ENCODE measurements around the gene RNF111.

RNF111 gene

DNA sequence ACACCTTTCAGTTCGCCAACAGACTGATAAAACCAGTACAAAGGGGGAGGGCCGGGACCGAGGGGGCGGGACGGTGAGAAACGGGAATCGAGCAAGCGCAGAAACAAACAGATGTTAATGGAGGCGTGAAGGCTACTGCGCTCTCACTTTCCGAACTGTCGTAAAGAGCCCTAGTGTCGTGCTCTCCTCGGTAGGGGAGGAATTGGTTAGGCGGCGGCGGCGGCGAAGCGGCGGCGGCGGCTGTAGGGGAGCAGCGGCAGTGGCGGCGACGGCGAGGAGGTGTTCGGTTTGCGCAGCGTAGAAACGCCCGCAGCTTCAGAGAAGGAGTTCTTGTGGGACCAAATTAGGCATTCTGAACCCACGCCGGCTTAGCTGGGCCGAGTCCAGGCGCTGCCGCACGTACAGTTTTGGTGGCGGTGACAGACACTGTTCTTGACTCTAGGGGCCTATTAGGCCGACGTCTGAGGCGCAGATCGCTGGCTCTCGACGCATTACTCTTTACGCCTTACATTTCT, at the start of gene RNF111:
RNF111 (plus strand) TSS at position 173 of the 515 bp plus-strand sequence. CDS start 43,160 bp downstream, outside the sequence.
- H3K9me3 Mint-ChIP-seq, result no peaks in the 10 kb centered on the region
- H3K4me1 Mint-ChIP-seq (ENCODE audit: low read depth), result peaks cover 29% of the 10 kb centered on the region

GRCh38 chr15:58947179-58947578, 40.3 kb upstream of the RNF111 start:
- Mint-ChIP-seq H3K36me3 (ENCODE audit: low read depth) (no peaks in the 10 kb centered on the region), H3K4me1 (ENCODE audit: low read depth) (no peaks in the 10 kb centered on the region), H3K27ac (no peak overlapping the region)

More for the DNA sequence above, at the start of gene RNF111:
- Mint-ChIP-seq H3K4me3 (peak within 1 kb of the TSS; percentile 95), H3K27ac (peak within 1 kb of the TSS; percentile 86), H3K36me3 (ENCODE audit: low read depth) (peaks cover 18% of the 10 kb centered on the region), H3K27me3 (ENCODE audit: low read depth) (peaks cover 9% of the 10 kb centered on the region)
- DNase-seq (ENCODE audit: low spot score), result peak; percentile 86

GRCh38 chr15:58951388-58952007, 36.0 kb upstream of the RNF111 start:
- peaks cover 10% of the 10 kb centered on the region for H3K4me1 Mint-ChIP-seq (ENCODE audit: low read depth)
- no peaks in the 10 kb centered on the region for H3K36me3 Mint-ChIP-seq (ENCODE audit: low read depth)
- no peak overlapping the region for H3K27ac Mint-ChIP-seq
- H3K27me3 Mint-ChIP-seq (ENCODE audit: low read depth), result peaks cover 5% of the 10 kb centered on the region
- DNase-seq (ENCODE audit: low spot score), result no peak
- H3K4me3 Mint-ChIP-seq, result no peak overlapping the region
- H3K9me3 Mint-ChIP-seq, result no peaks in the 10 kb centered on the region

More at GRCh38 chr15:58947179-58947578, 40.3 kb upstream of the RNF111 start:
- H3K27me3 Mint-ChIP-seq (ENCODE audit: low read depth), result peaks cover 5% of the 10 kb centered on the region
- no peaks in the 10 kb centered on the region for H3K9me3 Mint-ChIP-seq
- no peak for DNase-seq (ENCODE audit: low spot score)
- no peak overlapping the region for H3K4me3 Mint-ChIP-seq

DNA sequence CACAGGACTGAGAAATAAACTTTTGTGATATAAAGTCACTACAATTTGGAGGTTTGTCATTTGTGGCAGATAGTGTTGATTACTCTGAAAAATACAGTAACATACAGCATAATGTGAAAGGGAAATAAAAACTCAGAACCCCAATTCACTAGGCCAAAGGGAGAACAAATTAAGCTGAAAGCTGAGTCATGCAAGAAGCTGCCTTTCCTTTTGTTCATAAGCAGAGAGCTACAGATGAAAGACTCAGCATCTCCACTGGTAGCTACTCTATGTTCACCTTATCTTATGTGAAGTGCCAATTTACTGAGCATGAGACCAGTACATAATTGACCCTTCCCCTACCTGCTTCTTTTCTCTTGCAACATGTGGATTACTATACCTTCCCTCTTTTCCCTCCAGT, 34.7 kb upstream of the RNF111 start:
- Mint-ChIP-seq H3K4me1 (ENCODE audit: low read depth) (peaks cover 11% of the 10 kb centered on the region), H3K36me3 (ENCODE audit: low read depth) (no peaks in the 10 kb centered on the region), H3K27me3 (ENCODE audit: low read depth) (peaks cover 5% of the 10 kb centered on the region), H3K4me3 (peak overlapping the region; percentile 33), H3K9me3 (no peaks in the 10 kb centered on the region), H3K27ac (peak overlapping the region; percentile 19)
- DNase-seq (ENCODE audit: low spot score), result no peak

DNA sequence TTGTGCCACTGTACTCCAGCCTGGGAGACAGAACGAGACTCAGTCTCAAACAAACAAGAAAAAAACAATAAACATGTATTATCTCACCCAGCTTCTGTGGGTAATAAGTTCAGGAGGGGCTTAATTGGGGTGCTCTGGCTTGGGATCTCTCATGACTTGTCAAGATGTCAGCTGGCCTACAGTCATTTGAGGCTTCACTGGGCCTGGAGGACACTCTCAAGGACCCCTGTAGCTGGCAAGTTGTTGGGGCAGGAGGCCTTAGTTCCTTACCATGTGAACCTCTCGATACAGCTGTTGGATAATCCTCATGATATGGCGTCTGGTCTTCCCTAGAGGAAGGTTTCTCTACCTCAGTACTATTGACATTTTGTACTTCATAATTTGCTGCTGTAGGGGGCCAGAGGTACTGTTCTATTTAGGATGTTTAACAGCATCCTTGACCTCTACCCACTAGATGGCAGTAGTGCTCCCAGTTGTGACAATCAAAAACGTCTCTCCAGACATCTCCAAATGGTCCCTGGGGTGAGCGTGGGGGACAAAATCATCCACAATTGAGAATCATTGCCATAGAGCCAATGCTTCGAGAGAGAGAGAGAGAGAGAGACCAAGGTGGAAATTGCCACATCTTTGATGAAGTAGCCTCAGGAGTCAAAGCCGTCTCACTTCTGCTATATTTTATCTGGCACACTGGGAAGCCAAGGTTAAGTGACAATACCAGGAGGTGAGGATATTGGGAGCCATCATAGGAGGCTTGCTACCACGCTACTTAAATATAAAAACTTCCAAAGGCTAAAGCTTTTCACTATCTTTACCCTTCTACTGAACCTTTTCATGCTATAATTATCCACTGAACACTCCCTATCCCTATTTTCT, 30.1 kb upstream of the RNF111 start:
- Mint-ChIP-seq H3K27ac (no peak overlapping the region), H3K4me1 (ENCODE audit: low read depth) (peaks cover 11% of the 10 kb centered on the region), H3K36me3 (ENCODE audit: low read depth) (no peaks in the 10 kb centered on the region)

DNA sequence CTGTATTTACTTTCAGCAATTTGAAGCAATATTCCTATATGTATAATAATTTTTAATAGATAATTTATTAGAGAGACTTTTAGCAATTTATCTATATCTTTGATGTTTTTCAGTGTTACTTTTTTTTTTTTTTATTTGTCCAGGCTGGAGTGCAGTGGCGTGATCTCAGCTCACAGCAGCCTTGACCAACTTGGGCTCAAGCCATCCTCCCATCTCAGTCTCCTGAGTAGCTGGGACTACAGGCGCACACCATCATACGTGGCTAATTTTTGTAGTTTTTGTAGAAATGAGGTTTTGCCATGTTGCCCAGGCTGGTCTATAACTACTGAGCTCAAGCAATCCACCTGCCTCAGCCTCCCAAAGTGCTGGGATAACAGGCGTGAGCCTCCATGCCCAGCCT, 28.7 kb upstream of the RNF111 start:
- no peaks in the 10 kb centered on the region for H3K9me3 Mint-ChIP-seq
- no peak overlapping the region for H3K4me3 Mint-ChIP-seq
- H3K27me3 Mint-ChIP-seq (ENCODE audit: low read depth), result peaks cover 2% of the 10 kb centered on the region
- no peak for DNase-seq (ENCODE audit: low spot score)
- no peaks in the 10 kb centered on the region for H3K36me3 Mint-ChIP-seq (ENCODE audit: low read depth)
- no peak overlapping the region for H3K27ac Mint-ChIP-seq
- peaks cover 2% of the 10 kb centered on the region for H3K4me1 Mint-ChIP-seq (ENCODE audit: low read depth)

More for the DNA sequence above, 30.1 kb upstream of the RNF111 start:
- H3K27me3 Mint-ChIP-seq (ENCODE audit: low read depth), result peaks cover 2% of the 10 kb centered on the region
- H3K4me3 Mint-ChIP-seq, result no peak overlapping the region
- DNase-seq (ENCODE audit: low spot score), result peak; percentile 35
- H3K9me3 Mint-ChIP-seq, result no peaks in the 10 kb centered on the region

DNA sequence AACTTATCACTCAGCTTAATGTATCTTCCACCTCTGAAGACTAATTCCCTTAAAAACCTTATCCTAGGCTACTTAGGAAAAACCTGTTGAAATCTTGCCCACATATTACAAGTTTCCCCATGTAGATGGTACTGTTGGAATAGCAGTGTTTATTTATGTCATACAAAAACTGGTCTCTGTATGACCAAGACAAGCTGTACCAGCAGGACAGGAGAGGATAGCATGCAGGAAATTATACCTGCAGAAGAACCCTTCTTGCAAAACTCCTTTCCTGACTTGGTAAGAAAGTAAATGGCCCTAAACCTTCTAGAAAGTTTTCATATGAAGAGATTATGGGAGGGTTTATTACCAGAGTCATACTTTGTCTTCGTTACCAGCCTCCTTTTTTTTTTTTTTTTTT, 25.3 kb upstream of the RNF111 start:
- H3K27me3 Mint-ChIP-seq (ENCODE audit: low read depth), result peaks cover 6% of the 10 kb centered on the region
- H3K36me3 Mint-ChIP-seq (ENCODE audit: low read depth), result no peaks in the 10 kb centered on the region
- peaks cover 2% of the 10 kb centered on the region for H3K4me1 Mint-ChIP-seq (ENCODE audit: low read depth)
- H3K27ac Mint-ChIP-seq, result no peak overlapping the region
- DNase-seq (ENCODE audit: low spot score), result no peak
- H3K9me3 Mint-ChIP-seq, result no peaks in the 10 kb centered on the region
- H3K4me3 Mint-ChIP-seq, result no peak overlapping the region

DNA sequence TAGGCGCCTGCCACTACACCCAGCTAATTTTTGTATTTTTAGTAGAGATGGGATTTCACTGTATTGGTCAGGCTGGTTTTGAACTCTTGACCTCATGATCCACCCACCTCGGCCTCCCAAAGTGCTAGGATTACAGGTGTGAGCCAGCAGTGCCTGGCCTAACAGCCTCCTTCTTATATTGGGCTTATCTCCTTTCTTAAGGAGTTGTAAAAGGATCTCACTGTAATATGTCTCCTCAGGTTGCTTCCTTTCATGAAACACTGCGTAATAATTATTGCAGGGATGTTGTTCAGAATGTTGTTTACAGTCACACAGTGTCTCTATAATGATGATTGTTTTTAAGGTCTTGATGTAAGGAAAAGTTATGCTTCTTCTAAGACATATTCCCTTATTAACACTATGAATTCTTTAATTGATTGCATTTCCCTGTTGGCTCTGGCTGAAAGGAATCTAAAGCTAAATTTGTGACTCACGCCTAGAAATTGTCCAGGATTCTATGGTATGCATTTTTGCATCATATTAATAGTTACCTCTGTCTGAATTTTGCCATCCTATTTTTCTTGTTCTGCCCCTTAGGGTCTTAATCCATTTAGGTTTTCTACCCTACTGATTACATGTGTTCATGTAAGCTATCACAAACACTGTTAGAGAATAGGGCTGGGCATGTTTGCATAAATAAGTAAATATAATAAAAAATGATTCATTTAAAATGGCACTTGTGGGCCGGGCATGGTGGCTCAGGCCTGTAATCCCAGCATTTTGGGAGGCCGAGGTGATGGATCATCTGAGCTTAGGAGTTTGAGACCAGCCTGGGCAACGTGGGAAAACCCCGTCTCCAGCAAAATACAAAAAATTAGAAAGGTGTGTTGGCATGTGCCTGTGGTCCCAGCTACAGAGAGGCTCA, 24.5 kb upstream of the RNF111 start:
- Mint-ChIP-seq H3K36me3 (ENCODE audit: low read depth) (no peaks in the 10 kb centered on the region), H3K27ac (no peak overlapping the region), H3K9me3 (no peaks in the 10 kb centered on the region), H3K4me3 (no peak overlapping the region), H3K27me3 (ENCODE audit: low read depth) (peaks cover 6% of the 10 kb centered on the region), H3K4me1 (ENCODE audit: low read depth) (no peaks in the 10 kb centered on the region)
- no peak for DNase-seq (ENCODE audit: low spot score)

- H3K27ac Mint-ChIP-seq, result no peak overlapping the region
- H3K9me3 Mint-ChIP-seq, result no peaks in the 10 kb centered on the region
- DNase-seq (ENCODE audit: low spot score), result no peak
- H3K4me1 Mint-ChIP-seq (ENCODE audit: low read depth), result no peaks in the 10 kb centered on the region
- no peaks in the 10 kb centered on the region for H3K36me3 Mint-ChIP-seq (ENCODE audit: low read depth)
- H3K4me3 Mint-ChIP-seq, result no peak overlapping the region
- H3K27me3 Mint-ChIP-seq (ENCODE audit: low read depth), result peaks cover 4% of the 10 kb centered on the region
Measured at GRCh38 chr15:58966698-58967097, 20.8 kb upstream of the RNF111 start.

DNA sequence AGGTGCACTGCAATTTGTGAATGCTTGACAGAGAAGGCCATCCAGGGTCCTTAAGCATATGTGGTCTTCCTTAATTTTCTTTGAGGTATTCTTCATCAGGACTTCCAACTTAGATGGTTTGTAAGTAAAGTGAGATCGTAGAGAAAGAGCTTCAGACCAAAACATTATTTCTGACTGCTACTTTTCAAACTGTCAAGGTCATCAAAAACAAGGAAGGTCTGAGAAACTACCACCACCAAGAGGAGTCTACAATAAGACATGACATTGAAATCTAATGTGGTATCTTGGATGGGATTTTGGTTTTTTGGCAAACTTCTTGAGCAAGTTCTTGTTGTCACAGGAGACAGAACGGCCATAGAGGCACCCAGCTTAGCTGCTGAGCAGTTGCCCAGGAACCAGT, 20.0 kb upstream of the RNF111 start:
- no peak overlapping the region for H3K27ac Mint-ChIP-seq
- H3K4me3 Mint-ChIP-seq, result no peak overlapping the region
- no peaks in the 10 kb centered on the region for H3K9me3 Mint-ChIP-seq
- H3K36me3 Mint-ChIP-seq (ENCODE audit: low read depth), result no peaks in the 10 kb centered on the region
- DNase-seq (ENCODE audit: low spot score), result no peak
- peaks cover 6% of the 10 kb centered on the region for H3K27me3 Mint-ChIP-seq (ENCODE audit: low read depth)
- H3K4me1 Mint-ChIP-seq (ENCODE audit: low read depth), result no peaks in the 10 kb centered on the region

- Mint-ChIP-seq H3K4me1 (ENCODE audit: low read depth) (peaks cover 42% of the 10 kb centered on the region), H3K27ac (no peak overlapping the region), H3K9me3 (no peaks in the 10 kb centered on the region), H3K27me3 (ENCODE audit: low read depth) (peaks cover 11% of the 10 kb centered on the region), H3K36me3 (ENCODE audit: low read depth) (no peaks in the 10 kb centered on the region), H3K4me3 (no peak overlapping the region)
- DNase-seq (ENCODE audit: low spot score), result no peak
Measured at GRCh38 chr15:58977887-58978286, 9.6 kb upstream of the RNF111 start.

GRCh38 chr15:58980351-58980939, 7.0 kb upstream of the RNF111 start:
- no peak for DNase-seq (ENCODE audit: low spot score)
- peaks cover 9% of the 10 kb centered on the region for H3K27me3 Mint-ChIP-seq (ENCODE audit: low read depth)
- H3K27ac Mint-ChIP-seq, result peak overlapping the region; percentile 15
- peaks cover 37% of the 10 kb centered on the region for H3K4me1 Mint-ChIP-seq (ENCODE audit: low read depth)
- H3K36me3 Mint-ChIP-seq (ENCODE audit: low read depth), result no peaks in the 10 kb centered on the region
- H3K9me3 Mint-ChIP-seq, result no peaks in the 10 kb centered on the region
- peak overlapping the region; percentile 37 for H3K4me3 Mint-ChIP-seq

- Mint-ChIP-seq H3K36me3 (ENCODE audit: low read depth) (no peaks in the 10 kb centered on the region), H3K27me3 (ENCODE audit: low read depth) (peaks cover 9% of the 10 kb centered on the region), H3K4me1 (ENCODE audit: low read depth) (peaks cover 32% of the 10 kb centered on the region), H3K9me3 (no peaks in the 10 kb centered on the region), H3K27ac (peak overlapping the region; percentile 83), H3K4me3 (peak overlapping the region; percentile 57)
- DNase-seq (ENCODE audit: low spot score), result no peak
Measured at GRCh38 chr15:58981808-58982475, 5.5 kb upstream of the RNF111 start.
